Liver (tissue), 9 donors: ENCODE data around the gene P2RY13. TPM values are rescaled to one million over a fixed set of nuclear protein-coding genes. Genes with fewer than 3 reads are reported as not detected.

Experiments used
- DNase-seq: peaks from one replicate; pipeline ENCODE4 v3.0.0-alpha.2; 2017; ENCODE audit warnings: low spot score
- H3K27ac ChIP-seq, 2 donors: one replicate each; pipeline ENCODE4 v1.7.0; 2013; ENCODE audit warnings: inconsistent platforms in 2 of 2, low read length in 2 of 2, control low read depth in 1 of 2, low read depth in 1 of 2, mild to moderate bottlenecking in 1 of 2
- H3K27me3 ChIP-seq, 4 donors: one replicate each; pipeline versions ENCODE4 v1.6.1 to v1.7.0; 2013; ENCODE audit warnings: low read length in 3 of 4, inconsistent platforms in 1 of 4, mild to moderate bottlenecking in 1 of 4, moderate library complexity in 1 of 4; ENCODE audit not compliant: control insufficient read depth in 4 of 4, insufficient read depth in 4 of 4
- H3K36me3 ChIP-seq, 4 donors: one replicate each; pipeline versions ENCODE4 v1.6.1 to v1.7.0; 2013; ENCODE audit warnings: low read length in 3 of 4, mild to moderate bottlenecking in 3 of 4, low read depth in 1 of 4, moderate library complexity in 1 of 4; ENCODE audit not compliant: control insufficient read depth in 4 of 4, insufficient read depth in 3 of 4
- H3K4me1 ChIP-seq, 4 donors: one replicate each; pipeline versions ENCODE4 v1.6.1 to v1.7.0; 2013; ENCODE audit warnings: low read length in 3 of 4, mild to moderate bottlenecking in 3 of 4, moderate library complexity in 1 of 4; ENCODE audit not compliant: control insufficient read depth in 4 of 4, insufficient read depth in 4 of 4
- H3K4me3 ChIP-seq, 3 donors: one replicate each; pipeline versions ENCODE4 v1.6.1 to v1.7.0; 2013; ENCODE audit warnings: low read length in 3 of 3, control low read depth in 1 of 3, low read depth in 1 of 3, mild to moderate bottlenecking in 1 of 3
- H3K9ac ChIP-seq, 2 donors: one replicate each; pipeline ENCODE4 v1.7.0; 2013; ENCODE audit warnings: low read length in 2 of 2, mild to moderate bottlenecking in 2 of 2, moderate library complexity in 2 of 2, control low read depth in 1 of 2, low read depth in 1 of 2
- H3K9me3 ChIP-seq, 4 donors: one replicate each; pipeline versions ENCODE4 v1.6.1 to v1.7.0; 2013; ENCODE audit warnings: low read length in 3 of 4; ENCODE audit not compliant: control insufficient read depth in 4 of 4
- CTCF ChIP-seq: fragments of 150-350 bp; IDR thresholded peaks from 2 replicates; pipeline ENCODE4 v1.5.1; 2017; ENCODE audit warnings: improper control_type of control experiment, low read depth, low read length; ENCODE audit not compliant: missing input control
- EGR1 ChIP-seq, 2 donors: IDR thresholded peaks; 2 replicates each; pipeline ENCODE4 v1.6.1; 2016 to 2018; ENCODE audit warnings: antibody characterized with exemption in 2 of 2, low read depth in 2 of 2
- FOXA1 ChIP-seq: IDR thresholded peaks from 2 replicates; pipeline ENCODE4 v1.6.1; 2016; ENCODE audit warnings: antibody characterized with exemption
- FOXA2 ChIP-seq: IDR thresholded peaks from 2 replicates; pipeline ENCODE4 v1.6.1; 2016; ENCODE audit warnings: antibody characterized with exemption
- GABPA ChIP-seq, 2 donors: IDR thresholded peaks in 1 of 2; conservative IDR thresholded peaks in 1 of 2; 2 replicates each; pipeline ENCODE4 v1.6.1; 2016; ENCODE audit warnings: antibody characterized with exemption in 2 of 2, mild to moderate bottlenecking in 1 of 2, moderate library complexity in 1 of 2
- HNF4A ChIP-seq, 2 donors: conservative IDR thresholded peaks; 2 replicates each; pipeline ENCODE4 v1.6.1; 2016; ENCODE audit warnings: antibody characterized with exemption in 2 of 2, mild to moderate bottlenecking in 2 of 2
- HNF4G ChIP-seq: IDR thresholded peaks from 2 replicates; pipeline ENCODE4 v1.6.1; 2016; ENCODE audit warnings: antibody characterized with exemption
- JUND ChIP-seq, 2 donors: IDR thresholded peaks; 2 replicates each; pipeline ENCODE4 v1.6.1; 2016; ENCODE audit warnings: antibody characterized with exemption in 2 of 2
- MAX ChIP-seq: IDR thresholded peaks from 2 replicates; pipeline ENCODE4 v1.6.1; 2016; ENCODE audit warnings: antibody characterized with exemption
- NR2F2 ChIP-seq: IDR thresholded peaks from 2 replicates; pipeline ENCODE4 v1.6.1; 2016; ENCODE audit warnings: antibody characterized with exemption
- RAD21 ChIP-seq, 2 donors: IDR thresholded peaks; 2 replicates each; pipeline ENCODE4 v1.6.1; 2016; ENCODE audit warnings: antibody characterized with exemption in 2 of 2, mild to moderate bottlenecking in 2 of 2
- RXRA ChIP-seq, 2 donors: IDR thresholded peaks; 2 replicates each; pipeline ENCODE4 v1.6.1; 2017 to 2018; ENCODE audit warnings: antibody characterized with exemption in 2 of 2, mild to moderate bottlenecking in 1 of 2
- SP1 ChIP-seq: IDR thresholded peaks from 2 replicates; pipeline ENCODE4 v1.6.1; 2018; ENCODE audit warnings: antibody characterized with exemption, mild to moderate bottlenecking
- TAF1 ChIP-seq: conservative IDR thresholded peaks from 2 replicates; pipeline ENCODE4 v1.6.1; 2016; ENCODE audit warnings: antibody characterized with exemption, mild to moderate bottlenecking
- YY1 ChIP-seq: IDR thresholded peaks from 2 replicates; pipeline ENCODE4 v1.6.1; 2016; ENCODE audit warnings: antibody characterized with exemption, mild to moderate bottlenecking
- ZBTB33 ChIP-seq: IDR thresholded peaks from 2 replicates; pipeline ENCODE4 v1.6.1; 2016; ENCODE audit warnings: antibody characterized with exemption
- WGBS: extraction: QIAGEN DNeasy Blood & Tissue Kit; methylation state at CpG from one replicate; pipeline ENCODE4 v1.1.7; 2013; 5-methylcytosine and 5-hydroxymethylcytosine counted together
- polyA plus RNA-seq, 2 donors: library from polyadenylated mRNA; stranded (reverse) in 1 of 2; unstranded in 1 of 2; fragments of 200-250 nt in 1 of 2; fragments of >200 nt in 1 of 2; fragmentation: Nextera tagmentation in 1 of 2; extraction: Ambion mirVana in 1 of 2; gene quantifications; one replicate each; pipeline versions ENCODE4 v1.2.1 to v1.2.3, GENCODE V29; 2013 to 2015
- total RNA-seq, 2 donors: library from RNA; depleted of rRNA; stranded (reverse); fragments of >200 nt; gene quantifications; one replicate each; pipeline ENCODE4 v1.2.3, GENCODE V29; 2014
- TF ChIP-seq, protein P1 (sequence below): IDR thresholded peaks from 2 replicates; pipeline ENCODE4 v1.6.1; 2016; ENCODE audit warnings: antibody characterized with exemption
- TF ChIP-seq, protein P2 (sequence below): IDR thresholded peaks from 2 replicates; pipeline ENCODE4 v1.6.1; 2016; ENCODE audit warnings: antibody characterized with exemption, mild to moderate bottlenecking
- donor health status: healthy.
- donor health status: healthy.
- donor health status: healthy.
- donor health status: healthy.
- donor health status: healthy.

Gene P2RY13
- total and polyA plus RNA-seq, 4 donors, result 1.3 to 6.1 (median 3.2) TPM

DNA sequence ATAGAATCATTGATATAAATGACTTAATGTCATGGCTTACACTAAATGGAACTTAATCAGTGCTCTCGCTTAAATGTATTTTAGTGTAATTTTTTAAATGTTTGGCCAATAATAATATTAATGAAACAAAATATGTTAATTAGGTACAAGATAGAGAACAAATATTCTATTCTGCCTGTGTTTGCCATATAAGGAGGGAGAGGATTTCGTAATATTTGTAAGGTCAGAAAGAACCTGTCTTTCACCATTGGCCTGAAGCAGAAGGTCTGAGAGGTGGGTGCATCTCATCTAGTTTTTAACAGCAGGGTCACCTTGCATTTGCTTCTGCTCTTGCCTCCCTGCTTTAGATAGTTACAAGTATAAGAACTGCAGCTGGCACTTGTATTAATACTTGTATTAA is 15.2 kb downstream of the P2RY13 start:
- H3K4me3 ChIP-seq, result no peak overlapping the region
- no peak for TF ChIP-seq GABPA (IDR thresholded peaks at IDR 0.05 in 1 of 2, conservative IDR thresholded peaks at IDR 0.05 in 1 of 2)
- no peak for TF ChIP-seq RAD21 (IDR thresholded peaks at IDR 0.05)
- TF ChIP-seq FOXA2, result no peak
- TF ChIP-seq SP1, result no peak
- TF ChIP-seq, protein P1, sequence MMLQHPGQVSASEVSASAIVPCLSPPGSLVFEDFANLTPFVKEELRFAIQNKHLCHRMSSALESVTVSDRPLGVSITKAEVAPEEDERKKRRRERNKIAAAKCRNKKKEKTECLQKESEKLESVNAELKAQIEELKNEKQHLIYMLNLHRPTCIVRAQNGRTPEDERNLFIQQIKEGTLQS, result no peak
- TF ChIP-seq TAF1, result no peak
- no peak for TF ChIP-seq EGR1 (IDR thresholded peaks at IDR 0.05; ENCODE audit: low read depth in 2 of 2)
- no peak for TF ChIP-seq MAX
- no peak for TF ChIP-seq ZBTB33
- no peak for TF ChIP-seq NR2F2
- no peak for TF ChIP-seq CTCF
- TF ChIP-seq, protein P2, sequence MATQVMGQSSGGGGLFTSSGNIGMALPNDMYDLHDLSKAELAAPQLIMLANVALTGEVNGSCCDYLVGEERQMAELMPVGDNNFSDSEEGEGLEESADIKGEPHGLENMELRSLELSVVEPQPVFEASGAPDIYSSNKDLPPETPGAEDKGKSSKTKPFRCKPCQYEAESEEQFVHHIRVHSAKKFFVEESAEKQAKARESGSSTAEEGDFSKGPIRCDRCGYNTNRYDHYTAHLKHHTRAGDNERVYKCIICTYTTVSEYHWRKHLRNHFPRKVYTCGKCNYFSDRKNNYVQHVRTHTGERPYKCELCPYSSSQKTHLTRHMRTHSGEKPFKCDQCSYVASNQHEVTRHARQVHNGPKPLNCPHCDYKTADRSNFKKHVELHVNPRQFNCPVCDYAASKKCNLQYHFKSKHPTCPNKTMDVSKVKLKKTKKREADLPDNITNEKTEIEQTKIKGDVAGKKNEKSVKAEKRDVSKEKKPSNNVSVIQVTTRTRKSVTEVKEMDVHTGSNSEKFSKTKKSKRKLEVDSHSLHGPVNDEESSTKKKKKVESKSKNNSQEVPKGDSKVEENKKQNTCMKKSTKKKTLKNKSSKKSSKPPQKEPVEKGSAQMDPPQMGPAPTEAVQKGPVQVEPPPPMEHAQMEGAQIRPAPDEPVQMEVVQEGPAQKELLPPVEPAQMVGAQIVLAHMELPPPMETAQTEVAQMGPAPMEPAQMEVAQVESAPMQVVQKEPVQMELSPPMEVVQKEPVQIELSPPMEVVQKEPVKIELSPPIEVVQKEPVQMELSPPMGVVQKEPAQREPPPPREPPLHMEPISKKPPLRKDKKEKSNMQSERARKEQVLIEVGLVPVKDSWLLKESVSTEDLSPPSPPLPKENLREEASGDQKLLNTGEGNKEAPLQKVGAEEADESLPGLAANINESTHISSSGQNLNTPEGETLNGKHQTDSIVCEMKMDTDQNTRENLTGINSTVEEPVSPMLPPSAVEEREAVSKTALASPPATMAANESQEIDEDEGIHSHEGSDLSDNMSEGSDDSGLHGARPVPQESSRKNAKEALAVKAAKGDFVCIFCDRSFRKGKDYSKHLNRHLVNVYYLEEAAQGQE, result no peak
- no peak for TF ChIP-seq FOXA1
- TF ChIP-seq HNF4G, result no peak
- no peak for TF ChIP-seq JUND (IDR thresholded peaks at IDR 0.05)
- TF ChIP-seq HNF4A (conservative IDR thresholded peaks at IDR 0.05), result no peak
- no peaks in the 10 kb centered on the region for H3K4me1 ChIP-seq
- H3K27ac ChIP-seq, result no peak overlapping the region
- H3K9ac ChIP-seq, result no peak overlapping the region
- no peaks in the 10 kb centered on the region for H3K9me3 ChIP-seq
- H3K27me3 ChIP-seq, result no peaks in the 10 kb centered on the region
- H3K36me3 ChIP-seq, result no peaks in the 10 kb centered on the region
- no peak for DNase-seq
- 99% methylated on average over 2 of the region's 2 CpGs for WGBS

DNA sequence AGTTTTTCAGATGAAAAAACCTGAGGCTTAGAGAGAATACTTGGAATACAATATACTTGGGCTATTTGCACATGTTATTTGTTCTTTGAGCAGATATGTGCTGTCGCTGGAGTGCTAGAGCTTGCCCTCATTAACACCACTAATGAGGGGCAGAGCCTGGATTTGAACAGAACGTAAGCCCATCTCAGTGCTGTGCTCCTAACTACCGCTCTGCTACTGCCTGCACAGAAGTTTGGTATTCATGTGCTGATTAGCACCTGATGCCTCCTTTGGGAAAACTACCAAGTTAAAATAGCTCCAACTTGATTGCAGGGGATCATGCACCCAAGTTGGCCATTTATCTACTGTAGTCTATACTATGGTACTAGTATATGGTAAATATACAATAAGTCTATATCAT is 16.4 kb downstream of the P2RY13 start:
- Histone ChIP-seq H3K27me3 (no peaks in the 10 kb centered on the region), H3K27ac (no peak overlapping the region), H3K9ac (no peak overlapping the region), H3K36me3 (no peaks in the 10 kb centered on the region), H3K4me1 (no peaks in the 10 kb centered on the region), H3K9me3 (no peaks in the 10 kb centered on the region), H3K4me3 (no peak overlapping the region)
- TF ChIP-seq, protein P2, result no peak
- TF ChIP-seq MAX (no peak), SP1 (no peak), GABPA (IDR thresholded peaks at IDR 0.05 in 1 of 2, conservative IDR thresholded peaks at IDR 0.05 in 1 of 2) (no peak), HNF4G (no peak), RXRA (IDR thresholded peaks at IDR 0.05) (no peak), RAD21 (IDR thresholded peaks at IDR 0.05) (no peak), YY1 (no peak), TAF1 (no peak), FOXA1 (no peak)
- TF ChIP-seq, protein P1, result no peak
- 86% methylated on average over 3 of the region's 3 CpGs for WGBS
- DNase-seq, result no peak
